ES-I3 (cell line): Measurements from ENCODE around the gene CDK16.

Source experiments
- H3K36me3 ChIP-seq: 2 replicates; pipeline ENCODE4 v1.6.1; 2013; ENCODE audit warnings: mild to moderate bottlenecking, low read length, control low read depth, moderate library complexity; ENCODE audit not compliant: insufficient read depth
- H3K4me1 ChIP-seq: 2 replicates; pipeline ENCODE4 v1.6.1; 2013; ENCODE audit warnings: mild to moderate bottlenecking, control low read depth, low read length; ENCODE audit not compliant: insufficient read depth
- H3K9ac ChIP-seq: 2 replicates; pipeline ENCODE4 v1.6.1; 2013; ENCODE audit warnings: low read depth, mild to moderate bottlenecking, low read length, moderate library complexity
- H3K9me3 ChIP-seq: 2 replicates; pipeline ENCODE4 v1.6.1; 2013; ENCODE audit warnings: mild to moderate bottlenecking, low read length, moderate library complexity; ENCODE audit not compliant: control insufficient read depth, insufficient read depth

The CDK16 gene

GRCh38 chrX:47191806-47192401 lies 26.6 kb upstream of the CDK16 start:
- no peaks in the 10 kb centered on the region for H3K9me3 ChIP-seq
- H3K36me3 ChIP-seq, result peaks cover 9% of the 10 kb centered on the region
- H3K9ac ChIP-seq, result peak overlapping the region; percentile 81; the same call in 1 of the 2 replicates
- peaks cover 20% of the 10 kb centered on the region for H3K4me1 ChIP-seq

GRCh38 chrX:47193475-47194193 lies 24.8 kb upstream of the CDK16 start, which contains the start of gene UBA1:
Gene UBA1, plus strand, starts transcription at chrX:47193829. Its CDS starts 4,974 bp downstream, at chrX:47198803.
- H3K36me3 ChIP-seq, result peaks cover 21% of the 10 kb centered on the region
- peak within 1 kb of the TSS; percentile 92 for H3K9ac ChIP-seq
- H3K9me3 ChIP-seq, result no peaks in the 10 kb centered on the region
- H3K4me1 ChIP-seq, result peaks cover 32% of the 10 kb centered on the region

GRCh38 chrX:47194194-47194787 lies 24.2 kb upstream of the CDK16 start:
- peaks cover 28% of the 10 kb centered on the region for H3K36me3 ChIP-seq
- H3K9me3 ChIP-seq, result no peaks in the 10 kb centered on the region
- peak overlapping the region; percentile 92 for H3K9ac ChIP-seq
- peaks cover 34% of the 10 kb centered on the region for H3K4me1 ChIP-seq

GRCh38 chrX:47196098-47196497 lies 22.4 kb upstream of the CDK16 start:
- Histone ChIP-seq H3K9me3 (no peaks in the 10 kb centered on the region), H3K36me3 (peaks cover 44% of the 10 kb centered on the region), H3K4me1 (peaks cover 34% of the 10 kb centered on the region), H3K9ac (no peak overlapping the region)

- Histone ChIP-seq H3K9ac (no peak overlapping the region), H3K36me3 (peaks cover 58% of the 10 kb centered on the region), H3K9me3 (no peaks in the 10 kb centered on the region), H3K4me1 (peaks cover 34% of the 10 kb centered on the region)
These were observed 21.0 kb upstream of the CDK16 start for GRCh38 chrX:47197526-47197925.

- no peaks in the 10 kb centered on the region for H3K9me3 ChIP-seq
- peaks cover 64% of the 10 kb centered on the region for H3K36me3 ChIP-seq
- no peak overlapping the region for H3K9ac ChIP-seq
These were observed 20.3 kb upstream of the CDK16 start for GRCh38 chrX:47198026-47198686.

GRCh38 chrX:47198687-47199080 lies 19.8 kb upstream of the CDK16 start:
- H3K4me1 ChIP-seq, result peaks cover 30% of the 10 kb centered on the region
- H3K9ac ChIP-seq, result no peak overlapping the region
- no peaks in the 10 kb centered on the region for H3K9me3 ChIP-seq
- H3K36me3 ChIP-seq, result peaks cover 69% of the 10 kb centered on the region

More at GRCh38 chrX:47198026-47198686, 20.3 kb upstream of the CDK16 start:
- H3K4me1 ChIP-seq, result peaks cover 30% of the 10 kb centered on the region

- Histone ChIP-seq H3K9me3 (no peaks in the 10 kb centered on the region), H3K4me1 (peaks cover 30% of the 10 kb centered on the region), H3K9ac (no peak overlapping the region), H3K36me3 (peaks cover 69% of the 10 kb centered on the region)
These were observed 19.2 kb upstream of the CDK16 start for GRCh38 chrX:47199286-47199685.

GRCh38 chrX:47200385-47201150 lies 17.9 kb upstream of the CDK16 start:
- Histone ChIP-seq H3K9me3 (no peaks in the 10 kb centered on the region), H3K36me3 (peaks cover 75% of the 10 kb centered on the region), H3K4me1 (peaks cover 28% of the 10 kb centered on the region), H3K9ac (no peak overlapping the region)

GRCh38 chrX:47201345-47201944 lies 17.0 kb upstream of the CDK16 start:
- peaks cover 79% of the 10 kb centered on the region for H3K36me3 ChIP-seq
- no peak overlapping the region for H3K9ac ChIP-seq
- H3K4me1 ChIP-seq, result peaks cover 19% of the 10 kb centered on the region
- no peaks in the 10 kb centered on the region for H3K9me3 ChIP-seq

- Histone ChIP-seq H3K36me3 (peaks cover 81% of the 10 kb centered on the region), H3K9ac (no peak overlapping the region), H3K9me3 (no peaks in the 10 kb centered on the region), H3K4me1 (peaks cover 13% of the 10 kb centered on the region; the same call in 1 of the 2 replicates)
These were observed 16.2 kb upstream of the CDK16 start for GRCh38 chrX:47202316-47202715.

- Histone ChIP-seq H3K9ac (no peak overlapping the region), H3K9me3 (no peaks in the 10 kb centered on the region), H3K36me3 (peaks cover 83% of the 10 kb centered on the region), H3K4me1 (peaks cover 10% of the 10 kb centered on the region; the same call in 1 of the 2 replicates)
These were observed 15.6 kb upstream of the CDK16 start for GRCh38 chrX:47202877-47203276.

GRCh38 chrX:47204970-47205369 lies 13.5 kb upstream of the CDK16 start:
- H3K9ac ChIP-seq, result no peak overlapping the region
- H3K36me3 ChIP-seq, result peaks cover 85% of the 10 kb centered on the region
- no peaks in the 10 kb centered on the region for H3K4me1 ChIP-seq
- H3K9me3 ChIP-seq, result no peaks in the 10 kb centered on the region
